Stimulated activated CD4-positive, alpha-beta T cell treated with anti-CD3 and anti-CD28 coated beads, Interleukin-12 subunit alpha, Interleukin-12 subunit beta, amount 100 ng/mL, for 48 hours (primary cell): Measurements from ENCODE around the gene ZNF574.
A peak's percentile ranks its signal among the peaks of the same experiment; 100 is the strongest.

Source experiments
- DNase-seq, 3 donors: peaks; one replicate each; pipeline ENCODE4 v3.0.0-alpha.2; 2020; ENCODE audit warnings: low read depth in 2 of 3, low spot score in 1 of 3

The ZNF574 gene

DNA sequence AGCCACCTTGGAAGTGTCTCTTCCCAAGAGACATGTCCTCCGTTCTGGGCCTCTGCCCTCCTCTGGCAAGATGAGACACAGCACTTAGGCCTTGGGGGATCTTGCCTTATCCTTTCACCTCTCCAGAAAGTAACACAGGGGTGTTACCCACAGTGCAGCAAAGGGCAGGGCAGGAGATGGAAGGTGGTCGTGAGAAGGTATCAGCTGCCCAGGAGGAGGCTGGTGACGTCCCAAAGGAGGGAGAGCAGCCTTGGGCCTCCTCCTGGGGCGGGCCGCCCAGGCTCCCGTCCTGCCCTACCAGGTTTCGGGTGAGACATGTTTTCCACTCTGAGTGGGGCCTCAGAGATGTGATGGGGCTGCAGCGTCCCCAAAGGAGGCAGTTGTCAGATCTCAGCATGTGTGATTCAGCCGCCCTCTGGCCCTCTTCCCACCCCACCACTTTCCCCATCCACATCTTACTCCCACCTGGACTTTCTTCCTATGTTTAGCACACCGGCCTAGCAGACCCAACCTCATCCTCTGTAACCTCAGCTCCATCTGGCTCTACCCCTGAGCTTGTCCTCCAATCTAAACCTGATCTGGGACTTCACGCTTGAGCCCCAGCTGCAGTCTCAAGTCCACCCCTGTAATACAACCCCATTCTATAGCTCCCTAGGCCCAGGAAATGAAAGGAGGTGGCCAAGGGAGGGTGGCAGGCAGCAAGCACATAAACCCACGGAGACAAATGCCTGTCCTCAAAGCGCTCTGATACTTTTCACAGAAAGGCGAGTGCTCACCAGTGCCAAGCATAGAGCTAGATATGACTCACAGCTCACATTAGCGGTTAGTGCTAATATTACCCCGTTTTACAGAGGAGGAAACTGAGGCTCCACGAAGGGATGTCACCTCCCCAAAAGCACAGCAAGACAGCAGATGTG is 47.0 kb downstream of the ZNF574 start:
- DNase-seq, result peak; percentile 72 to 77 (median 73)

DNA sequence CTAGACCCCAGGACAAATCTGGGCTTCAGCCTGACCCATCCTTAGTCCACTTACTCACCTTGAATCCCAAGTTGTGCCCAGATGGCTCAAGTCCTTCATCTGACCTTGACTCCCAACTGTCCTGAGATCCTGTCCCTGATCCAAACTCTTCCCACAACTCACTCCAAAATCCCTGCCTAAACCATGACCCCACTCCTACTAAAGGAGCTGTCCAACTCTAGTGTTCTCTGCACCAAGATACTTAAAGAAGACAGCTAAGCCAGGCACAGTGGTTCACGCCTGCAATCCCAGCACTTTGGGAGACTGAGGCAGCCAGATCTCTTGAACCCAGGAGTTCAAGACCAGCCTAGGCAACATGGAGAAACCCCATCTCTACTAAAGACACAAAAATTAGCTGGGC is 47.8 kb downstream of the ZNF574 start:
- no peak for DNase-seq

DNA sequence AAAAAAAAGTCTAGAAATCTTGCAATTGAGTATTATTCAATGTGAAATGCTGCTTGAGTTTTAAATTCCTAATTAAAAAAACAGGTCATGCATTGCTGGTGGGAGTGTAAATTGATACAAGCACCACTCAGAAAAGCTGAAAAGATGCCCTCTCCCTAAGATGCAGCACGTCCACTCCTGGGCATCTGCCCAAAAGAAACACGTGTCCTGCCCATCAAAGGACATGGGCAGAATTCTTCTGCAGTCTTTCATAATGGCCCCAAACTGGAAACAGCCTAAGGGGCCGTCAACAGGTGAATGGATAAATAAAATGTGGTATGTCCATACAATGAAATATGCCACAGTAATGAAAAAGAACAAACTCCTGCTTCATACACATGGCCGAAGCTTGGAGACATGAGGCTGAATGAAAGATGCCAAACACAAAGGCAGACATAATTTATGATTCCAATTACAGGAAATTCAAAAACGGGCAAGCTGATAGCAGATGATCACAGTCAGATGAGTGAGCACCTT is 48.5 kb downstream of the ZNF574 start:
- no peak for DNase-seq

DNA sequence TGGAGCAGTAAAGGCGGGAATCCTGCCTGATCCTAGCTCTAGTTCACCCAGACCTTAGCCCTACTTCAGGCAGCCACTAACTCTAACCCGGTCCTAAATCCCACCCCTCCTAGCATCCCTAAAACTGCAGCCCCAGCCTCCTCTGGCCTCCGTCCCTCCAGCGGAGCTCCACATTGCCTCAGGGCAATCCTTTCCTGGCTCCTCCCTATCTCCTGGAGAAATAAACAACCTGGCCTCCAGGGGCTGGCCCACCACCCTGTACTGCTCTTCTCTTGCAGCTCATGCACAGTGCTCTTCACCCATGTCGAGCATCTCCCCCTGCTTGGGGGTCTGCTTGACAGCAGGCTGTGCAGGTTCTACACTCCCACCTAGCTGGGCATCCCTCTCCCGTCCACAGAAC is 49.6 kb downstream of the ZNF574 start:
- no peak for DNase-seq

DNA sequence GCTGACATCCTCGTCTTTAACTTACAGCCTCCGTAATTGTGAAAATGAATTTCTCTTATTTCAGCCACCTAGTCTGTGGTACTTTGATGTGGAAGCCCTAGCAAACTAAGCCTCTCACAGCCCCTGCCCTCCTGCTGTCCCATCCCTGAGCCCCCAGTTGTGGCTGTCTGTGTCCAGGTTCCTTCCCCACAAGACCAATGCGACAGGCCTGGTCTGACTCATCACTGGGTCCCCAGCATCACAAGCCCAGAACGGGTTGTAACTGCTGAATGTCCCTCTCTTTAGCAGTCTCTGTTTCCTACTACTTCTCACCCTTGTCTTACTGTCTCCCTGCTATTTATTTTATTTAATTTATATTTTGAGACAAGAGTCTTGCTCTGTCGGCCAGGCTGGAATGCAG is 50.6 kb downstream of the ZNF574 start:
- no peak for DNase-seq

DNA sequence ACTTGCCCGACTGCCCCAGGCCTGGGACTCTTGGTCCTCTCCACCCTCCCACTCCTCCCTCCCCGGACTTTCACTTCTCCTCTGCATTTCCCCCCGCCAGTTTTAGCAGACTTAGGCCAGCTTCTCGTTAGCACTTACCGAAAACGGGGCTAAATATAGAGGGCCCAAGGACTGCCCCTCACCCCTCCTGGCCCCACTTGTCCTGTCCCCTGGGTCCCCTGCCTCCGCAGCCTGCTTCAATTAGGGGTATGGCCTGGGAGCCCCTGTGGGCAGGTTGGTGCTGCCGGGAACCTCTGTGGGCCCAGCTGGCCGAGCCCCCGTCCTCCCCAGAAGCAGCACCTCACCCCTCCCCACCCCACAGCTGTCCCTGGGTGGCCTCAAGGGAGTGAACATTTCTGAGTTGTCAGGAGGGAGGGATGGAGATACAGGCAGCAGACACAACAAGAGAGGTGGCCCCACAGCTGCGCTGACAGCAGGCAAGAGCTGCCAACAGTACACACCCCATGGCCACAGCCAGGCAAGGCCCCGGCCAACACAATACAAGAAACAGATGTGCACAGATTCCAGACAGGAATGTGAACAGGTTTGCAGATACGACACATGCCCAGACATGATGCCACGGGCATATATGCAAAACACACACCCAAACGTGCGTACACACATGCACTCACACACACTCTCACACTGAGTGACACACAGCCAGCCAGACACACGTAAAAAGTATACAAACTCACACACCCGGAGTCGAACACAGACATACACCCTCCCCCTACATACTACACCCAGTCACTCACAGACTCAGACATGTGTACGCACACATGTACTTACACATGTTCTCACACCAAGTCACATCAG is 53.7 kb downstream of the ZNF574 start:
- DNase-seq, result no peak

DNA sequence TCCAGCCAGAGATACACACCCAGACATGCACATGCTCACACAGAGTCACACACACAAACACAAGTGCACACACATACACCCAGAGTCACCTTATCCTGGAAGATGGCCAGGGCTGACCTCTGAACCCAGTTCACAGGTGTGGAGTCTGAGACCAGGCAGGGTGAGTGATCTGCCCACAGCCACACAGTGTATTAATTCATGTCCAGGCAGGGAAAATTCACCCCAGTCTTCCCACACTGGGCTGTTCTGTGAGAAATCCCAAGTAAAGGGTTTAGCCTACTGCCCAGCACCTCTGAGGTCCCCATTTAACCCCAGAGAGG is 54.2 kb downstream of the ZNF574 start:
- no peak for DNase-seq
